A549 (cell line): ENCODE results near the gene MAGI2.
"Not testable (repeated sequence)": the region's sequence is repeated elsewhere in the genome, so short reads cannot be mapped to it uniquely, and the experiment has no call there.

ENCODE experiments used
- CBX8 ChIP-seq: fragments of 200-600 bp; sonication (generic); IDR thresholded peaks from 2 replicates; pipeline ENCODE4 v1.6.1; 2016
- CTCF ChIP-seq: fragments of >200 bp; sonication (Bioruptor Twin); formaldehyde crosslinking; IDR thresholded peaks from 3 replicates; pipeline ENCODE4 v1.5.1; 2016
- JUNB ChIP-seq: fragments of >200 bp; sonication (Bioruptor Twin); formaldehyde crosslinking; IDR thresholded peaks from 2 replicates; pipeline ENCODE4 v1.6.1; 2016
- MAX ChIP-seq: IDR thresholded peaks from 2 replicates; pipeline ENCODE4 v1.6.1; 2012
- MYC ChIP-seq: IDR thresholded peaks from 2 replicates; pipeline ENCODE4 v1.6.1; 2012; ENCODE audit warnings: mild to moderate bottlenecking, inconsistent platforms, low read length, improper control_type of control experiment, borderline replicate concordance
- NPAS2 ChIP-seq: fragments of 250-450 bp; sonication (Bioruptor Pico); IDR thresholded peaks from 2 replicates; pipeline ENCODE4 v1.8.0; 2022; ENCODE audit warnings: mild to moderate bottlenecking, moderate library complexity, borderline replicate concordance
- RFX5 ChIP-seq: fragments of 450-650 bp; IDR thresholded peaks from 2 replicates; pipeline ENCODE4 v1.7.1; 2014; ENCODE audit warnings: antibody characterized with exemption, mild to moderate bottlenecking, moderate library complexity
- ZNF302 ChIP-seq: fragments of 250-450 bp; sonication (Bioruptor Pico); IDR thresholded peaks from 2 replicates; pipeline ENCODE4 v1.9.0; 2021; ENCODE audit warnings: inconsistent platforms, mild to moderate bottlenecking, moderate library complexity

- TF ChIP-seq JUNB; RFX5; CTCF; ZNF302 (CRISPR knock-in tag); CBX8; MYC; MAX; NPAS2: not testable (repeated sequence)
Measured at GRCh38 chr7:79019711-79020110, 433.8 kb downstream of the MAGI2 start.
